Loucy (cell line): ENCODE measurements around the gene B3GAT1.

Experiments
- EZH2phosphoT487 ChIP-seq: fragments of 200-600 bp; IDR thresholded peaks from 2 replicates; pipeline ENCODE4 v1.6.1; 2018; ENCODE audit warnings: antibody characterized with exemption, mild to moderate bottlenecking, moderate library complexity, borderline replicate concordance
- TF ChIP-seq, protein P1 (sequence below): fragments of 200-600 bp; sonication (generic); conservative IDR thresholded peaks from 2 replicates; pipeline ENCODE4 v1.5.1; 2014; ENCODE audit warnings: mild to moderate bottlenecking, antibody characterized with exemption, low read length

DNA sequence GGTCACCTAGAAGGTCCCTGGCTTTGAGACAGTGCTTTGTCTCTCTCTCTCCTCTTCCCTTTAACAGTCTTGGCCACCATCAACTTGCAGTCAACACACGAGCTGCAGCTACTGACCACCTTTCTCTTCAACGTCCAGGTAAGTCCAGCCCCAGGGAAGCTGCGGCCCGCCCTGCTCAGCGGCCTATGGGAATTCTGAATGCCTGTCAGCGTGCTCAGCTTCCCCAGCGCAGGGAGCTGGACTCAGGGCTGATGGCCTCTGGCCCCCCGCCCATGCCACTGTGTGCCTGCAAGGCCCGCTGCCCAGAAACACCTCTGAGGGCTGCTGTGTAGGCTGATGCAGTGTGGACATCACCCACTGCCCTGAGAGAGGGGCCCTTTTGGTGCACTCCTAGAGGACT is 47.8 kb downstream of the B3GAT1 start:
- TF ChIP-seq, protein P1, sequence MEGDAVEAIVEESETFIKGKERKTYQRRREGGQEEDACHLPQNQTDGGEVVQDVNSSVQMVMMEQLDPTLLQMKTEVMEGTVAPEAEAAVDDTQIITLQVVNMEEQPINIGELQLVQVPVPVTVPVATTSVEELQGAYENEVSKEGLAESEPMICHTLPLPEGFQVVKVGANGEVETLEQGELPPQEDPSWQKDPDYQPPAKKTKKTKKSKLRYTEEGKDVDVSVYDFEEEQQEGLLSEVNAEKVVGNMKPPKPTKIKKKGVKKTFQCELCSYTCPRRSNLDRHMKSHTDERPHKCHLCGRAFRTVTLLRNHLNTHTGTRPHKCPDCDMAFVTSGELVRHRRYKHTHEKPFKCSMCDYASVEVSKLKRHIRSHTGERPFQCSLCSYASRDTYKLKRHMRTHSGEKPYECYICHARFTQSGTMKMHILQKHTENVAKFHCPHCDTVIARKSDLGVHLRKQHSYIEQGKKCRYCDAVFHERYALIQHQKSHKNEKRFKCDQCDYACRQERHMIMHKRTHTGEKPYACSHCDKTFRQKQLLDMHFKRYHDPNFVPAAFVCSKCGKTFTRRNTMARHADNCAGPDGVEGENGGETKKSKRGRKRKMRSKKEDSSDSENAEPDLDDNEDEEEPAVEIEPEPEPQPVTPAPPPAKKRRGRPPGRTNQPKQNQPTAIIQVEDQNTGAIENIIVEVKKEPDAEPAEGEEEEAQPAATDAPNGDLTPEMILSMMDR, result no peak
- no peak for TF ChIP-seq EZH2phosphoT487
